PC-9 (cell line): Measurements from ENCODE around the gene SEMA4F.

Source experiments
- EZH2 ChIP-seq: fragments of 200-600 bp; sonication (generic); IDR thresholded peaks from 2 replicates; pipeline ENCODE4 v1.8.0; 2017; ENCODE audit warnings: antibody characterized with exemption, low read depth
- TF ChIP-seq, protein P1 (sequence below): fragments of 200-600 bp; sonication (generic); conservative IDR thresholded peaks from 2 replicates; pipeline ENCODE4 v1.6.1; 2017; ENCODE audit warnings: mixed run types, antibody characterized with exemption, mild to moderate bottlenecking, moderate library complexity

GRCh38 chr2:74646201-74646600 is 7.8 kb upstream of the SEMA4F start:
- TF ChIP-seq, protein P1, sequence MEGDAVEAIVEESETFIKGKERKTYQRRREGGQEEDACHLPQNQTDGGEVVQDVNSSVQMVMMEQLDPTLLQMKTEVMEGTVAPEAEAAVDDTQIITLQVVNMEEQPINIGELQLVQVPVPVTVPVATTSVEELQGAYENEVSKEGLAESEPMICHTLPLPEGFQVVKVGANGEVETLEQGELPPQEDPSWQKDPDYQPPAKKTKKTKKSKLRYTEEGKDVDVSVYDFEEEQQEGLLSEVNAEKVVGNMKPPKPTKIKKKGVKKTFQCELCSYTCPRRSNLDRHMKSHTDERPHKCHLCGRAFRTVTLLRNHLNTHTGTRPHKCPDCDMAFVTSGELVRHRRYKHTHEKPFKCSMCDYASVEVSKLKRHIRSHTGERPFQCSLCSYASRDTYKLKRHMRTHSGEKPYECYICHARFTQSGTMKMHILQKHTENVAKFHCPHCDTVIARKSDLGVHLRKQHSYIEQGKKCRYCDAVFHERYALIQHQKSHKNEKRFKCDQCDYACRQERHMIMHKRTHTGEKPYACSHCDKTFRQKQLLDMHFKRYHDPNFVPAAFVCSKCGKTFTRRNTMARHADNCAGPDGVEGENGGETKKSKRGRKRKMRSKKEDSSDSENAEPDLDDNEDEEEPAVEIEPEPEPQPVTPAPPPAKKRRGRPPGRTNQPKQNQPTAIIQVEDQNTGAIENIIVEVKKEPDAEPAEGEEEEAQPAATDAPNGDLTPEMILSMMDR = no peak
- TF ChIP-seq EZH2 = no peak
